PC-9 (cell line): ENCODE results near the gene MAPK1. TPM values are rescaled to one million over a fixed set of nuclear protein-coding genes. Genes with fewer than 3 reads are reported as not detected.
"Not testable (repeated sequence)": the region's sequence is repeated elsewhere in the genome, so short reads cannot be mapped to it uniquely, and the experiment has no call there.

Experiments used
- BruUV-seq: library from RNA; stranded (reverse); fragments of 400-500 nt; replicated peaks from 2 replicates; lab custom pipeline; 2021; lab: Mats Ljungman, UMichigan
- CTCF ChIA-PET: fragments of 300-600 bp; sonication (Branson Sonifier 250); formaldehyde crosslinking; loops from one replicate; lab custom pipeline; 2022; ENCODE audit warnings: antibody characterized with exemption; lab: Charles Lee
- POLR2A ChIA-PET: fragments of 300-600 bp; sonication (Branson Sonifier 250); formaldehyde crosslinking; loops from one replicate; lab custom pipeline; 2022; ENCODE audit warnings: antibody characterized with exemption; ENCODE audit not compliant: unreplicated experiment; lab: Charles Lee
- DNase-seq, 2 experiments: peaks; one replicate each; pipeline versions ENCODE4 v3.0.0 to v3.0.0-alpha.2; 2015 to 2022; ENCODE audit warnings: mixed read lengths in 1 of 2
- H2AFZ ChIP-seq: fragments of 200-600 bp; sonication (generic); 2 replicates; pipeline ENCODE4 v1.8.1; 2017; ENCODE audit warnings: antibody characterized with exemption
- H3F3A ChIP-seq: fragments of 200-600 bp; sonication (generic); 2 replicates; pipeline ENCODE4 v1.8.1; 2017; ENCODE audit warnings: antibody characterized with exemption, mild to moderate bottlenecking, low read depth; ENCODE audit not compliant: insufficient read depth
- H3K27ac ChIP-seq: fragments of 200-600 bp; sonication (generic); 2 replicates; pipeline ENCODE4 v1.6.1; 2016; ENCODE audit warnings: mixed run types
- H3K27me3 ChIP-seq: fragments of 200-600 bp; sonication (generic); 2 replicates; pipeline ENCODE4 v1.6.1; 2016; ENCODE audit warnings: low read depth, mixed run types; ENCODE audit not compliant: insufficient read depth
- H3K36me3 ChIP-seq: fragments of 200-600 bp; sonication (generic); 2 replicates; pipeline ENCODE4 v1.6.1; 2016; ENCODE audit warnings: low read depth, mixed run types
- H3K4me1 ChIP-seq: fragments of 200-600 bp; sonication (generic); replicated peaks from 2 replicates; pipeline ENCODE4 v1.6.1; 2016; ENCODE audit warnings: mixed run types; ENCODE audit not compliant: insufficient read depth
- H3K4me2 ChIP-seq: fragments of 200-600 bp; sonication (generic); 2 replicates; pipeline ENCODE4 v1.6.1; 2017; ENCODE audit warnings: mixed run types
- H3K4me3 ChIP-seq: fragments of 200-600 bp; sonication (generic); 2 replicates; pipeline ENCODE4 v1.6.1; 2016; ENCODE audit warnings: mixed run types
- H3K79me2 ChIP-seq: fragments of 200-600 bp; sonication (generic); 2 replicates; pipeline ENCODE4 v1.6.1; 2017; ENCODE audit warnings: low read depth, mixed run types
- H3K9me2 ChIP-seq: fragments of 200-600 bp; sonication (generic); 2 replicates; pipeline ENCODE4 v1.8.1; 2017; ENCODE audit warnings: mild to moderate bottlenecking; ENCODE audit not compliant: insufficient read depth
- H3K9me3 ChIP-seq: fragments of 200-600 bp; sonication (generic); 2 replicates; pipeline ENCODE4 v1.8.1; 2016; ENCODE audit warnings: low read depth; ENCODE audit not compliant: insufficient read depth
- H4K20me1 ChIP-seq: fragments of 200-600 bp; sonication (generic); 2 replicates; pipeline ENCODE4 v1.8.1; 2017; ENCODE audit not compliant: insufficient read depth
- CTCF ChIP-seq: fragments of 200-600 bp; sonication (generic); conservative IDR thresholded peaks from 2 replicates; pipeline ENCODE4 v1.6.1; 2017; ENCODE audit warnings: mixed run types, antibody characterized with exemption, mild to moderate bottlenecking, moderate library complexity
- EZH2 ChIP-seq: fragments of 200-600 bp; sonication (generic); IDR thresholded peaks from 2 replicates; pipeline ENCODE4 v1.8.0; 2017; ENCODE audit warnings: antibody characterized with exemption, low read depth
- intact Hi-C: fragments of 100-400 bp; cut with micrococcal nuclease; formaldehyde crosslinking; loops from one replicate; pipeline ENCODE4 v1.10.0; 2022; ENCODE audit not compliant: unreplicated experiment
- total RNA-seq: library from RNA; stranded (reverse); gene quantifications from 2 replicates; pipeline ENCODE4 v1.2.3, GENCODE V29; 2021

The MAPK1 gene
- total RNA-seq, 1 experiment from 2014 or later, result 82.8 TPM

- Histone ChIP-seq H3K9me3 (no peaks in the 10 kb centered on the region), H3K4me3 (no peak overlapping the region), H3K9me2 (no peaks in the 10 kb centered on the region), H4K20me1 (peaks cover 20% of the 10 kb centered on the region), H3K79me2 (peaks cover 46% of the 10 kb centered on the region), H3K4me1 (no peaks in the 10 kb centered on the region), H3F3A (no peaks in the 10 kb centered on the region), H2AFZ (no peak overlapping the region), H3K36me3 (no peaks in the 10 kb centered on the region), H3K27me3 (no peaks in the 10 kb centered on the region), H3K27ac (no peak overlapping the region), H3K4me2 (no peak overlapping the region)
- POLR2A ChIA-PET, result no interaction called here
- CTCF ChIA-PET, result no interaction called here
- BruUV-seq, result no TSS peak
- no peak for DNase-seq
- intact Hi-C loops, result no loop called here
- TF ChIP-seq CTCF (no peak), EZH2 (no peak)
Observed at GRCh38 chr22:21826204-21826603, 41.2 kb downstream of the MAPK1 start.

DNA sequence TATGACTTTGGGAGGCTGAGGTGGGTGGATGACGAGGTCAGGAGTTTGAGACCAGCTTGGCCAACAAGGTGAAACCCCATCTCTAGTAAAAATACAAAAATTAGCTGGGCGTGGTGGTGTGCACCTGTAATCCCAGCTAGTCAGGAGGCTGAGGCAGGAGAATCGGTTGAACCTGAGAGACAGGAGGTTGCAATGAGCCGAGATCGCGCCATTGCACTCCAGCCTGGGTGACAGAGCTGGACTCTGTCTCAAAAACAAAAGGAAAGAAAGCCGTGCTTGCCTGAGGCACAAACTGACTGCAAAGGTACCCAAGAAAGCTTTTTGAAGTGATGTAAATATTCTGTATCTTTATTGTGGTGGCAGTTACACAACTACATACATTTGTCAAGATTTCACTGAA is 42.5 kb downstream of the MAPK1 start:
- Histone ChIP-seq H3K79me2 (peaks cover 39% of the 10 kb centered on the region), H4K20me1 (peaks cover 20% of the 10 kb centered on the region)
- intact Hi-C loops, H3K27me3 ChIP-seq, H3K36me3 ChIP-seq, H2AFZ ChIP-seq, H3K4me1 ChIP-seq, DNase-seq, BruUV-seq, H3K9me2 ChIP-seq, H3K4me3 ChIP-seq, H3F3A ChIP-seq, CTCF ChIA-PET, H3K9me3 ChIP-seq, H3K27ac ChIP-seq, H3K4me2 ChIP-seq: not testable (repeated sequence)
- POLR2A ChIA-PET, result interaction anchor here (0.7 kb wide), 1 partner anchor 70 kb away, joined by 4 read pairs; no protein-coding TSS in a partner anchor

DNA sequence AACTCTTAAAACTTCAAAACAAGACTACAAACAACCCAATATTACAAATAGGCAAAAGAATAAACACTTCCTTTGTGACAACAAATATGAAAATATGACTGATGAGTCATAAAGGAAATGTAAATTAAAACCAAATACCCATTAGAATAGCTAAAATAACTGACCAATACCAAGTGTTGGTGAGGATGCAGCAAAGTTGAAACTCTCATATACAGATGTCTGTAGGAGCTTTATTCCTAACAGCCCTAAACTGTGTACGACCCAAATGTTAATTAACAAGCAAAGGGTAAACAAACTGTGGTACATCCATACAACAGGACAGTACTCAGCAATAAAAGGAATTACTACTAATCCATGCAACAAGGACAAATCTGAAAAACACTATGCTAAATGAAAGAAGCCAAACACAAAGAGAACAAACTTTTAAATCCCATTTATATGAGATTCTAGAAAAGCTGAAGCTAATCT is 43.0 kb downstream of the MAPK1 start:
- H3F3A ChIP-seq, result no peaks in the 10 kb centered on the region
- H3K27ac ChIP-seq, result no peak overlapping the region
- no TSS peak for BruUV-seq
- no peaks in the 10 kb centered on the region for H3K9me2 ChIP-seq
- no peak for DNase-seq
- intact Hi-C loops, result no loop called here
- H3K79me2 ChIP-seq, result peaks cover 39% of the 10 kb centered on the region
- H3K4me3 ChIP-seq, result no peak overlapping the region
- ChIA-PET POLR2A (interaction anchor here (0.7 kb wide), 1 partner anchor 70 kb away, joined by 4 read pairs; no protein-coding TSS in a partner anchor), CTCF (no interaction called here)
- H3K27me3 ChIP-seq, result no peaks in the 10 kb centered on the region
- no peak for TF ChIP-seq CTCF
- no peak for TF ChIP-seq EZH2
- peaks cover 19% of the 10 kb centered on the region for H4K20me1 ChIP-seq
- no peaks in the 10 kb centered on the region for H3K4me1 ChIP-seq
- no peaks in the 10 kb centered on the region for H3K9me3 ChIP-seq
- H2AFZ ChIP-seq, result no peak overlapping the region
- no peak overlapping the region for H3K4me2 ChIP-seq
- no peaks in the 10 kb centered on the region for H3K36me3 ChIP-seq
